A549 (cell line): ENCODE data around the gene SMAD3. TPM values are rescaled to one million over a fixed set of nuclear protein-coding genes. Genes with fewer than 3 reads are reported as not detected.

Experiments
- ATAC-seq, 2 experiments: fragments of 200-7000 bp in 1 of 2; fragments of >200 bp in 1 of 2; cut with Nextera tagmentation in 1 of 2; cut with Tn5 transposase in 1 of 2; 3 replicates each; pipeline versions ENCODE4 v1.8.0 to v1.9.1; 2018 to 2020; ENCODE audit warnings: mild to moderate bottlenecking in 1 of 2, moderate library complexity in 1 of 2
- CTCF ChIA-PET: fragments of 300-600 bp; sonication (Branson Sonifier 250); formaldehyde crosslinking; extraction: SDS; loops from one replicate; lab custom pipeline; 2021; ENCODE audit warnings: antibody characterized with exemption, inconsistent platforms; lab: Yijun Ruan, JAX
- POLR2A ChIA-PET: fragments of 350-600 bp; formaldehyde crosslinking; extraction: SDS; loops from one replicate; lab custom pipeline; 2021; ENCODE audit warnings: antibody characterized with exemption, inconsistent platforms; lab: Yijun Ruan, JAX
- DNase-seq, 2 experiments: peaks; one replicate each; pipeline versions ENCODE4 v3.0.0 to v3.0.0-alpha.2; 2011 to 2016; ENCODE audit warnings: low read depth in 1 of 2, low spot score in 1 of 2
- FAIRE-seq: peaks from 2 replicates; lab custom pipeline; 2011; peaks lifted over from hg19 to GRCh38; lab: Jason Lieb, UNC
- H3K27ac ChIP-seq, 2 experiments: fragments of >200 bp; sonication (Bioruptor Twin); formaldehyde crosslinking; 3 replicates each; pipeline ENCODE4 v1.5.1; 2016 to 2017
- H3K4me1 ChIP-seq: fragments of >200 bp; sonication (Bioruptor Twin); formaldehyde crosslinking; 3 replicates; pipeline ENCODE4 v1.6.1; 2016
- H3K4me2 ChIP-seq: fragments of >200 bp; sonication (Bioruptor Twin); formaldehyde crosslinking; 3 replicates; pipeline ENCODE4 v1.6.1; 2016
- H3K4me3 ChIP-seq: fragments of >200 bp; sonication (Bioruptor Twin); formaldehyde crosslinking; 3 replicates; pipeline ENCODE4 v1.5.1; 2016
- H3K9me3 ChIP-seq: fragments of >200 bp; sonication (Bioruptor Twin); formaldehyde crosslinking; 3 replicates; pipeline ENCODE4 v1.6.1; 2016
- CTCF ChIP-seq: fragments of >200 bp; sonication (Bioruptor Twin); formaldehyde crosslinking; IDR thresholded peaks from 3 replicates; pipeline ENCODE4 v1.5.1; 2016
- ELK1 ChIP-seq: fragments of 150-350 bp; IDR thresholded peaks from 2 replicates; pipeline ENCODE4 v1.6.1; 2014; ENCODE audit warnings: low read depth, mild to moderate bottlenecking, low read length
- FOSL2 ChIP-seq, 2 experiments: fragments of 450-650 bp in 1 of 2; fragments of >200 bp in 1 of 2; sonication (Bioruptor Twin) in 1 of 2; formaldehyde crosslinking; IDR thresholded peaks; 2 replicates each; pipeline versions ENCODE4 v1.5.0 to v1.6.1; 2016 to 2020; ENCODE audit warnings: mild to moderate bottlenecking in 1 of 2, moderate library complexity in 1 of 2
- HMGXB4 ChIP-seq: fragments of 250-450 bp; sonication (Bioruptor Pico); IDR thresholded peaks from 2 replicates; pipeline ENCODE4 v1.5.0; 2021; ENCODE audit warnings: mild to moderate bottlenecking, moderate library complexity, borderline replicate concordance
- POLR2AphosphoS2 ChIP-seq: conservative IDR thresholded peaks from 2 replicates; pipeline ENCODE4 v1.6.1; 2012; ENCODE audit warnings: low read length, improper control_type of control experiment, inconsistent platforms
- REST ChIP-seq: fragments of 200-600 bp; sonication (generic); IDR thresholded peaks from 2 replicates; pipeline ENCODE4 v1.6.1; 2016; ENCODE audit warnings: antibody characterized with exemption, mild to moderate bottlenecking, moderate library complexity
- USF2 ChIP-seq: fragments of 450-650 bp; IDR thresholded peaks from 2 replicates; pipeline ENCODE4 v1.6.1; 2014; ENCODE audit warnings: antibody characterized with exemption
- WGBS: methylation state at CpG from one replicate; pipeline ENCODE4 v1.1.6; 2017; ENCODE audit errors: missing lambda C conversion rate; 5-methylcytosine and 5-hydroxymethylcytosine counted together
- polyA plus RNA-seq, 4 experiments: library from polyadenylated mRNA; depleted of rRNA in 3 of 4; stranded (reverse); fragments of >200 nt; fragmentation: RNase III in 1 of 4; extraction: RNeasy Plus Mini Kit Qiagen cat#74134 plus additional on column Dnase treatment in 1 of 4; gene quantifications; 2 replicates in 3 of 4; 3 replicates in 1 of 4; pipeline ENCODE4 v1.2.3, GENCODE V29; 2011 to 2017

Gene SMAD3
- polyA plus RNA-seq, 2 of the 4 experiments (the other 2 are of a cell fraction): 74.6 to 77.2 TPM

GRCh38 chr15:67165254-67166253, 100.2 kb downstream of the SMAD3 start:
- peaks cover 91% of the 10 kb centered on the region for H3K4me1 ChIP-seq
- POLR2A ChIA-PET: no interaction called here

GRCh38 chr15:67166280-67167009, 101.0 kb downstream of the SMAD3 start:
- ATAC-seq (peak in 1 of 2 experiments; percentile 5; a peak in 2 of 6 replicates), FAIRE-seq (no peak), DNase-seq (no peak)
- Histone ChIP-seq H3K9me3 (no peaks in the 10 kb centered on the region), H3K4me2 (no peak overlapping the region), H3K4me1 (peaks cover 88% of the 10 kb centered on the region), H3K4me3 (no peak overlapping the region), H3K27ac (peak overlapping the region in 1 of 2 experiments; percentile 79; a peak in 5 of 6 replicates)
- no peak for TF ChIP-seq USF2
- TF ChIP-seq REST: no peak
- no peak for TF ChIP-seq CTCF
- no peak for TF ChIP-seq HMGXB4 (CRISPR knock-in tag)
- no peak for TF ChIP-seq FOSL2 (IDR thresholded peaks at IDR 0.05)
- TF ChIP-seq FOSL2 (CRISPR knock-in tag; IDR thresholded peaks at IDR 0.05): no peak
- POLR2A ChIA-PET: no interaction called here
- 87% methylated on average over 13 of the region's 13 CpGs for WGBS
- CTCF ChIA-PET: interaction anchor here (0.7 to 2.1 kb wide), 4 partner anchors 9 to 220 kb away, joined by 3 to 9 read pairs (median 4); no protein-coding TSS in a partner anchor

More at GRCh38 chr15:67165254-67166253, 100.2 kb downstream of the SMAD3 start:
- CTCF ChIA-PET: interaction anchor here (0.6 to 1.8 kb wide), 7 partner anchors 9 to 555 kb away, joined by 3 to 5 read pairs (median 4); no protein-coding TSS in a partner anchor
- TF ChIP-seq POLR2AphosphoS2: 0 out of 2 replicates have a peak, but pooled peaks have one; percentile 16
- TF ChIP-seq ELK1: no peak
- ATAC-seq (no peak), DNase-seq (no peak), FAIRE-seq (no peak)
- Histone ChIP-seq H3K4me2 (no peak overlapping the region), H3K27ac (peak overlapping the region in 1 of 2 experiments; percentile 79; a peak in 5 of 6 replicates), H3K9me3 (no peaks in the 10 kb centered on the region), H3K4me3 (no peak overlapping the region)
- WGBS: 91% methylated on average over 34 of the region's 34 CpGs
